Measurements from ENCODE around the gene ADAMTS1.

The ADAMTS1 gene

GRCh38 chr21:26809745-26810144, 35.5 kb downstream of the ADAMTS1 start:
- no peak for TF ChIP-seq POU6F1 (CRISPR knock-in tag; IDR thresholded peaks at IDR 0.05; ENCODE audit: borderline replicate concordance, low read depth)
- no peak for TF ChIP-seq ZC3H10 (CRISPR knock-in tag; IDR thresholded peaks at IDR 0.05)
- no peak for TF ChIP-seq CSDC2 (CRISPR knock-in tag; IDR thresholded peaks at IDR 0.05)
- no peak for TF ChIP-seq ISL1 (CRISPR knock-in tag; IDR thresholded peaks at IDR 0.05)
- TF ChIP-seq, protein P1, sequence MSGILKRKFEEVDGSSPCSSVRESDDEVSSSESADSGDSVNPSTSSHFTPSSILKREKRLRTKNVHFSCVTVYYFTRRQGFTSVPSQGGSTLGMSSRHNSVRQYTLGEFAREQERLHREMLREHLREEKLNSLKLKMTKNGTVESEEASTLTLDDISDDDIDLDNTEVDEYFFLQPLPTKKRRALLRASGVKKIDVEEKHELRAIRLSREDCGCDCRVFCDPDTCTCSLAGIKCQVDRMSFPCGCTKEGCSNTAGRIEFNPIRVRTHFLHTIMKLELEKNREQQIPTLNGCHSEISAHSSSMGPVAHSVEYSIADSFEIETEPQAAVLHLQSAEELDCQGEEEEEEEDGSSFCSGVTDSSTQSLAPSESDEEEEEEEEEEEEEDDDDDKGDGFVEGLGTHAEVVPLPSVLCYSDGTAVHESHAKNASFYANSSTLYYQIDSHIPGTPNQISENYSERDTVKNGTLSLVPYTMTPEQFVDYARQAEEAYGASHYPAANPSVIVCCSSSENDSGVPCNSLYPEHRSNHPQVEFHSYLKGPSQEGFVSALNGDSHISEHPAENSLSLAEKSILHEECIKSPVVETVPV (CRISPR knock-in tag; IDR thresholded peaks at IDR 0.05), result no peak
- TF ChIP-seq, protein P2, sequence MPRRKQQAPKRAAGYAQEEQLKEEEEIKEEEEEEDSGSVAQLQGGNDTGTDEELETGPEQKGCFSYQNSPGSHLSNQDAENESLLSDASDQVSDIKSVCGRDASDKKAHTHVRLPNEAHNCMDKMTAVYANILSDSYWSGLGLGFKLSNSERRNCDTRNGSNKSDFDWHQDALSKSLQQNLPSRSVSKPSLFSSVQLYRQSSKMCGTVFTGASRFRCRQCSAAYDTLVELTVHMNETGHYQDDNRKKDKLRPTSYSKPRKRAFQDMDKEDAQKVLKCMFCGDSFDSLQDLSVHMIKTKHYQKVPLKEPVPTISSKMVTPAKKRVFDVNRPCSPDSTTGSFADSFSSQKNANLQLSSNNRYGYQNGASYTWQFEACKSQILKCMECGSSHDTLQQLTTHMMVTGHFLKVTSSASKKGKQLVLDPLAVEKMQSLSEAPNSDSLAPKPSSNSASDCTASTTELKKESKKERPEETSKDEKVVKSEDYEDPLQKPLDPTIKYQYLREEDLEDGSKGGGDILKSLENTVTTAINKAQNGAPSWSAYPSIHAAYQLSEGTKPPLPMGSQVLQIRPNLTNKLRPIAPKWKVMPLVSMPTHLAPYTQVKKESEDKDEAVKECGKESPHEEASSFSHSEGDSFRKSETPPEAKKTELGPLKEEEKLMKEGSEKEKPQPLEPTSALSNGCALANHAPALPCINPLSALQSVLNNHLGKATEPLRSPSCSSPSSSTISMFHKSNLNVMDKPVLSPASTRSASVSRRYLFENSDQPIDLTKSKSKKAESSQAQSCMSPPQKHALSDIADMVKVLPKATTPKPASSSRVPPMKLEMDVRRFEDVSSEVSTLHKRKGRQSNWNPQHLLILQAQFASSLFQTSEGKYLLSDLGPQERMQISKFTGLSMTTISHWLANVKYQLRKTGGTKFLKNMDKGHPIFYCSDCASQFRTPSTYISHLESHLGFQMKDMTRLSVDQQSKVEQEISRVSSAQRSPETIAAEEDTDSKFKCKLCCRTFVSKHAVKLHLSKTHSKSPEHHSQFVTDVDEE (CRISPR knock-in tag; IDR thresholded peaks at IDR 0.05), result no peak
- TF ChIP-seq ZFP3 (CRISPR knock-in tag; IDR thresholded peaks at IDR 0.05), result no peak
- no peak for TF ChIP-seq BACH2 (CRISPR knock-in tag; IDR thresholded peaks at IDR 0.05; ENCODE audit: borderline replicate concordance)
- no peak for TF ChIP-seq ZFP30 (CRISPR knock-in tag; IDR thresholded peaks at IDR 0.05)
- TF ChIP-seq ESRRG (CRISPR knock-in tag; IDR thresholded peaks at IDR 0.05), result no peak
- no peak for TF ChIP-seq ZNF565 (CRISPR knock-in tag; conservative IDR thresholded peaks at IDR 0.05; ENCODE audit: low read depth)
- TF ChIP-seq TCF4 (CRISPR knock-in tag; IDR thresholded peaks at IDR 0.05; ENCODE audit: borderline replicate concordance), result no peak
- no peak for TF ChIP-seq ZNF8 (CRISPR knock-in tag; IDR thresholded peaks at IDR 0.05)
- no peak for TF ChIP-seq OSR1 (CRISPR knock-in tag; IDR thresholded peaks at IDR 0.05)
- no peak for TF ChIP-seq PATZ1 (CRISPR knock-in tag; IDR thresholded peaks at IDR 0.05; ENCODE audit: borderline replicate concordance)
- no peak for TF ChIP-seq TOX (CRISPR knock-in tag; IDR thresholded peaks at IDR 0.05; ENCODE audit: borderline replicate concordance)
- TF ChIP-seq ZNF70 (CRISPR knock-in tag; IDR thresholded peaks at IDR 0.05), result no peak
- no peak for TF ChIP-seq PPARA (CRISPR knock-in tag; IDR thresholded peaks at IDR 0.05; ENCODE audit: borderline replicate concordance)
- TF ChIP-seq GLIS3 (CRISPR knock-in tag; IDR thresholded peaks at IDR 0.05), result no peak
- no peak for TF ChIP-seq ARNTL (CRISPR knock-in tag; IDR thresholded peaks at IDR 0.05; ENCODE audit: borderline replicate concordance, low read depth)

DNA sequence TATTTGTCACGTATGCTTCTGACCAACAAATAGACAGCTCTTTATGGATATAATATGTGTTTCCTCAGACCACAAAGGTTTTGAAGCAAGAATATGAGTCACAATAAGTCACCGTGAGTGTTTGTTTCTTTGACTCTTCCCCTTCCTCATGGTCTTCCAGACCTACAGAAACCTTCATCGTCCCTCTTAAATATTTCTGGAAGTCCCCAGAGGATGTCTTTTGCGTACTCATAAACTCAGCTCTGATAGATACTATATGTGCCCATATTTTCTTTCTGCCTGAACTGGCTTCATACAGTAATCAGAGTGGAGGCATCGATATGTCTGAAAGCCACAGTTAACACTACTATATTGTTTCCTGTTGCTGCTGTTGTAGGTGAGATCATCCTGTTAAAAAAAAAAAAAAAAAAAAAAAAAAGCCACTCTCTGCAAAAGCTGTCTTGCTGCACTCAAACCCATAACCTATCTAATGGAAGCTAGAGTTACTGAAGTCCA, 38.4 kb downstream of the ADAMTS1 start:
- TF ChIP-seq ESRRG (CRISPR knock-in tag; IDR thresholded peaks at IDR 0.05) (no peak), ZFP3 (CRISPR knock-in tag; IDR thresholded peaks at IDR 0.05) (peak; percentile 59; the same call in 1 of the 2 replicates), ISL1 (CRISPR knock-in tag; IDR thresholded peaks at IDR 0.05) (no peak)
- ATAC-seq, result no peak

More at GRCh38 chr21:26809745-26810144, 35.5 kb downstream of the ADAMTS1 start:
- no peak for ATAC-seq

DNA sequence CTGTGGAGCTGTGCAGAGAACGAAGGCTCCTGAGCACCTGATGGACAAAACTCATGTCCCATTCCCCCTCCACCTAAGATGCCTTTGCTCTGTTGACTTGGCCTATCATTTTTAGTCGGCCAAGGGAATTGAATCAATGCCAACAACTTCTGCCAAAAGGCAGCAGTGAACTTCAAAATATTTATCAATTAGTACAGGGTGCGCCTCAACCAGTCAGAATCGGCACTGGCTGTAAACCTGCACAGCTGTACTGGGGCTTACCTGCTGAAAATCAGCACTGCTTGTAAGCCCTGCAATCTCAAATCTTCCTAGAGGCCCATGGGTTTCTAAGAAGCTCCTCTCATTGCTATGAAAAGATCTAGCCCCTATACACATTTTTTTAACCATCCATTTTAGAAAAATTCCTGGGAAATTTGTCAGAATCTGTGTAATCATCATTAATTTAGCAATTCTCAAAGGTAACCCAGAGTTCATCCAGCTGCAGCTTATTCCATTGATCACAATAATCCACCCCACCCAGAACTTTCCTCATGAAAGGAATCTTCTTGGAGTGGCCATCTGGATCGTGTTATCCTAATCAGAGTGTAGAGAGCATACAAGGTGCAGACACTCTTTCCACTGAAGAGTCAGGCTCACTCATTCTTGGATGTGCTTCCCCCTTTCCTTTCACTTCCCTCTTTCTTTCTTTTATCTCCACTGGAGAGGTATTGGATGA, 40.2 kb downstream of the ADAMTS1 start:
- ATAC-seq, result peak; percentile 77
- TF ChIP-seq PATZ1 (CRISPR knock-in tag; IDR thresholded peaks at IDR 0.05; ENCODE audit: borderline replicate concordance), result no peak
- no peak for TF ChIP-seq PPARA (CRISPR knock-in tag; IDR thresholded peaks at IDR 0.05; ENCODE audit: borderline replicate concordance)
- TF ChIP-seq ZFP3 (CRISPR knock-in tag; IDR thresholded peaks at IDR 0.05), result no peak
- TF ChIP-seq, protein P1 (CRISPR knock-in tag; IDR thresholded peaks at IDR 0.05), result no peak
- no peak for TF ChIP-seq ESRRG (CRISPR knock-in tag; IDR thresholded peaks at IDR 0.05)
- TF ChIP-seq OSR1 (CRISPR knock-in tag; IDR thresholded peaks at IDR 0.05), result no peak
- TF ChIP-seq ZNF70 (CRISPR knock-in tag; IDR thresholded peaks at IDR 0.05), result no peak
- no peak for TF ChIP-seq ARNTL (CRISPR knock-in tag; IDR thresholded peaks at IDR 0.05; ENCODE audit: borderline replicate concordance, low read depth)
- TF ChIP-seq, protein P2 (CRISPR knock-in tag; IDR thresholded peaks at IDR 0.05), result no peak
- TF ChIP-seq ZC3H10 (CRISPR knock-in tag; IDR thresholded peaks at IDR 0.05), result 0 out of 2 replicates have a peak, but pooled peaks have one; percentile 7
- TF ChIP-seq ZNF8 (CRISPR knock-in tag; IDR thresholded peaks at IDR 0.05), result no peak
- TF ChIP-seq ISL1 (CRISPR knock-in tag; IDR thresholded peaks at IDR 0.05), result peak; percentile 48
- no peak for TF ChIP-seq RARB (CRISPR knock-in tag; IDR thresholded peaks at IDR 0.05)
